ENCODE results near the gene MYO1D.

MYO1D gene

DNA sequence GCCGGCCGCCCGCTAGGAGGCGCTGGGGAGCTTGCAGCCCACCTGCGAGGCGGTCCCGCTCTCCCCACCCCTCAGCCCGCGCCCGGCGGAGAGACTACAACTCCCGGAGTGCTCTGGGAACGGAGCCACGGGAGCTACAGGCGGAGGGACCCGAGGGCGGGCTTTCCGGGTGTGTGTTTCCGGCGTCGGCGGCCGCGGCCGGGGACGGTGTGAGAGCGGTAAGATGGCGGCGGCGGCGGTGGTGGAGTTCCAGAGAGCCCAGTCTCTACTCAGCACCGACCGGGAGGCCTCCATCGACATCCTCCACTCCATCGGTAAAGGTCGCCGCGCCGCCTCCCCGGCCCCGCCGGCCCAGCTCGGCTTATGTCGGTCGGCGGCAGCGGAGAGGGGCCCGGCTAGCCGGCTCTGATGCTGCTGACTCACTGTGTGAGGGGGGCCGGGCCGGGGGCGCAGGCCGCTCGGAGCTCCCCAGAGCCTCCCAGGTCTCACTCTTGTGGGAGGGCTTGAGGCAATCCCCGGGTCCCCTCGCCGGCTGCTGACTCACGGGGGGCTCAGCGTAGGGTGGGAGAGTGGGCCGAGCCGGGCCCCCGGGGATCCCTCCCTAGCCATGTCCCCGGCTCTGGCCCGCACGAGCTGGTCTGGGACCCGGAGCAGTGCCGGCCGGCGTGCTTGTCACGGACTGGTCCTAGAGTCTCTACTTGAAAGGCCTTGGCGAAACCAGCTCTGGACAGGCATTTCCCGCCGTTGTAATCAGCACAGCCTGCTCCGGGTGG lies 432.4 kb downstream of the MYO1D start, which contains the start of gene PSMD11:
PSMD11 (plus strand) TSS at position 210 of the 773 bp plus-strand sequence; CDS start at position 224, 14 bp downstream.
- ChIA-PET POLR2A (interaction anchor here (0.5 to 1.6 kb wide), 16 partner anchors 10 to 402 kb away, joined by 3 to 5 read pairs (median 4); partner anchors contain the start of gene CDK5R1), CTCF (interaction anchor here (0.6 to 2.1 kb wide), 12 partner anchors 10 to 433 kb away, joined by 3 to 18 read pairs (median 4); partner anchors contain the start of genes CDK5R1 and MYO1D)
- TF ChIP-seq FOXM1 (IDR thresholded peaks at IDR 0.05; ENCODE audit: borderline replicate concordance), result no peak
- TF ChIP-seq SUZ12 (IDR thresholded peaks at IDR 0.05), result no peak
- TF ChIP-seq FOXK2 (IDR thresholded peaks at IDR 0.05), result no peak
- no peak for TF ChIP-seq HDGF (IDR thresholded peaks at IDR 0.05; ENCODE audit: borderline replicate concordance)
- peak; percentile 33; the same call in 1 of the 2 replicates for TF ChIP-seq NFRKB (IDR thresholded peaks at IDR 0.05)
- no peak for TF ChIP-seq L3MBTL2 (conservative IDR thresholded peaks at IDR 0.05)
- no peak for TF ChIP-seq ZNF384 (IDR thresholded peaks at IDR 0.05)
- no peak; the same call in 1 of the 2 replicates for TF ChIP-seq LEF1 (IDR thresholded peaks at IDR 0.05; ENCODE audit: borderline replicate concordance)
- no peak for TF ChIP-seq TARDBP (IDR thresholded peaks at IDR 0.05)
- TF ChIP-seq BHLHE40 (IDR thresholded peaks at IDR 0.05; ENCODE audit: borderline replicate concordance), result no peak
- no peak for TF ChIP-seq SP1 (IDR thresholded peaks at IDR 0.05)
- TF ChIP-seq CTBP1 (IDR thresholded peaks at IDR 0.05; ENCODE audit: borderline replicate concordance), result peak; percentile 30; the same call in 1 of the 2 replicates
- peak; percentile 29; the same call in 1 of the 2 replicates for TF ChIP-seq ELF4 (IDR thresholded peaks at IDR 0.05)
- TF ChIP-seq, protein P1, sequence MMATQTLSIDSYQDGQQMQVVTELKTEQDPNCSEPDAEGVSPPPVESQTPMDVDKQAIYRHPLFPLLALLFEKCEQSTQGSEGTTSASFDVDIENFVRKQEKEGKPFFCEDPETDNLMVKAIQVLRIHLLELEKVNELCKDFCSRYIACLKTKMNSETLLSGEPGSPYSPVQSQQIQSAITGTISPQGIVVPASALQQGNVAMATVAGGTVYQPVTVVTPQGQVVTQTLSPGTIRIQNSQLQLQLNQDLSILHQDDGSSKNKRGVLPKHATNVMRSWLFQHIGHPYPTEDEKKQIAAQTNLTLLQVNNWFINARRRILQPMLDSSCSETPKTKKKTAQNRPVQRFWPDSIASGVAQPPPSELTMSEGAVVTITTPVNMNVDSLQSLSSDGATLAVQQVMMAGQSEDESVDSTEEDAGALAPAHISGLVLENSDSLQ (IDR thresholded peaks at IDR 0.05), result peak; percentile 30; the same call in 1 of the 2 replicates
- TF ChIP-seq ARNT (IDR thresholded peaks at IDR 0.05), result no peak
- TF ChIP-seq FOXA1 (IDR thresholded peaks at IDR 0.05), result no peak

DNA sequence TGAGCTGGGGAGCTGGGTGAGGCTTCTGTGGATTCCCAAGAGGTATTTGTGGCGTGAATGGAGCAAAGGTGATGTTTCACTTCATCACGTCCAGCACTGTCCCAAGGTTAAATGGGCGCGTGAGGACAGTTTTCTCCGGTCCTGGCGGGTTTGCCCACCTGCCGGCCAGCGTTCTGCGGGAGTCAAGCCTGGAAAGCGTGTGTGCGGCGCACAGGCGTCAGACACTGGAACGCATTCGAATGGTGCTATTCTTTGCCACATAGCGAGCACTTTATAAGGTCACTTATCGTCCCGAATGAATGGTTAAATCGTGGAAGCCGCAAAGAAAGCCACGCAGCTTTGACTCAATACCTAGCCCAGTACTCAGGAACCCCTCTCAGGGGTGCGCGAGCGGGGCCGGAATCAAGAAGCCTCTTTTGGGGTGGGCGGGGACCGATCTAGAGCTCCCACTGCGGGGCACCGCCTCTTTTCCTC lies 433.1 kb downstream of the MYO1D start:
- ChIA-PET POLR2A (interaction anchor here (0.5 to 1.6 kb wide), 11 partner anchors 11 to 403 kb away, joined by 3 to 5 read pairs (median 4); partner anchors contain the start of gene CDK5R1), CTCF (interaction anchor here (0.5 to 2.1 kb wide), 12 partner anchors 9 to 485 kb away, joined by 3 to 18 read pairs (median 4); partner anchors contain the start of genes CDK5R1 and MYO1D)
- TF ChIP-seq FOXM1 (IDR thresholded peaks at IDR 0.05; ENCODE audit: borderline replicate concordance), result no peak
- TF ChIP-seq ZNF384 (IDR thresholded peaks at IDR 0.05), result peak; percentile 52; the same call in 1 of the 2 replicates
- no peak for DNase-seq (ENCODE audit: extremely low spot score)

More for the DNA sequence above, 432.4 kb downstream of the MYO1D start, which contains the start of gene PSMD11:
- peak; percentile 93 for DNase-seq (ENCODE audit: extremely low spot score)
